Lower lobe of right lung (tissue), 2 donors: ENCODE data around the gene TRMO. TPM values are rescaled to one million over a fixed set of nuclear protein-coding genes. Genes with fewer than 3 reads are reported as not detected.

Source experiments
- ATAC-seq, 2 donors: fragments of 200-7000 bp; cut with Tn5 transposase; one replicate each; pipeline ENCODE4 v1.9.1; 2020 to 2022; ENCODE audit warnings: mild to moderate bottlenecking in 2 of 2, moderate library complexity in 2 of 2
- DNase-seq: peaks from one replicate; pipeline ENCODE4 v3.0.0-alpha.2; 2020
- H3K27ac ChIP-seq: fragments of 200-600 bp; one replicate; pipeline ENCODE4 v1.8.0; 2022
- H3K27me3 ChIP-seq: fragments of 200-600 bp; one replicate; pipeline ENCODE4 v1.8.0; 2022; ENCODE audit warnings: low read depth
- H3K36me3 ChIP-seq: fragments of 200-600 bp; one replicate; pipeline ENCODE4 v1.8.0; 2022; ENCODE audit warnings: mild to moderate bottlenecking
- H3K4me1 ChIP-seq: fragments of 200-600 bp; one replicate; pipeline ENCODE4 v1.8.0; 2022
- H3K4me3 ChIP-seq: fragments of 200-600 bp; one replicate; pipeline ENCODE4 v1.8.0; 2022; ENCODE audit warnings: mild to moderate bottlenecking
- H3K9me3 ChIP-seq: fragments of 200-600 bp; one replicate; pipeline ENCODE4 v1.8.0; 2022
- intact Hi-C: fragments of 100-400 bp; cut with DNase I; formaldehyde crosslinking; loops from one replicate; pipeline ENCODE4 v1.11.0; 2022
- total RNA-seq: library from RNA; stranded (reverse); fragmentation: NEBNext Ultra II Directional; extraction: Animal tissue kit (Norgen Biotek cat#: 25700); gene quantifications from one replicate; pipeline ENCODE4 v1.2.1, GENCODE V29; 2021
- TF ChIP-seq, protein P1 (sequence below): fragments of 200-600 bp; IDR thresholded peaks from one replicate; pipeline ENCODE4 v1.8.0; 2022; ENCODE audit warnings: antibody characterized with exemption, mild to moderate bottlenecking
- donor health status: DM: no; HTN: yes; CAD: no; lungs with severe emphysema.

Gene TRMO
- total RNA-seq, 1 donor from 2014 or later, result 18.8 TPM

DNA sequence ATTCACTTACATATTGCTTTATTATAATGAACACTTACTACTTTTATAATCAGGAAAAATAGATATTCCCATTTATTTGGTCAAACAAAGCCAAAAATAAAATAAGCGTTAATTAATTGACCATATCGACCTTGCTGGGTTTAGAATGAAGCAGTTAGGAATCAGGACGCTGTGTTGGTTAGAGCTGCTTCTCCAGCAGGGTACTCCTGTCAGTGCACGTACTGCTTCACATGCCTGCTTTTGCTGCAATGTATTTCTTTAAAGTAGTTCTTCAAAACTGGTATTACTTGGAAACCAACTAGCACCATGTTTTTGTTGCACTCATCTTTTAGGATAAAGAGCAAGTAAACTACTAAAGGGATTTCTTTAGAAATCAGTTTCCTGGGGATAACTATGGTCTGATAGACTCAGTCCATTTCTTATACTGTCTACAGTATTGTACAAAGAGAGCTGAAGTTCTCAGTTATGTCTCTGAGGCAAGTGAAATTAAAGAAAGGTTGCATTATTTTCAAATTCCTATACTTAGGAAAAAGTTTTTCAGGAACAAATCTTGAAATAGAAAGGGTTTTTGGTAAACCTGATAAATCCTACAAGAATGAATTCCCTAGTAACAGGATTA, 6.8 kb upstream of the TRMO start:
- TF ChIP-seq, protein P1, sequence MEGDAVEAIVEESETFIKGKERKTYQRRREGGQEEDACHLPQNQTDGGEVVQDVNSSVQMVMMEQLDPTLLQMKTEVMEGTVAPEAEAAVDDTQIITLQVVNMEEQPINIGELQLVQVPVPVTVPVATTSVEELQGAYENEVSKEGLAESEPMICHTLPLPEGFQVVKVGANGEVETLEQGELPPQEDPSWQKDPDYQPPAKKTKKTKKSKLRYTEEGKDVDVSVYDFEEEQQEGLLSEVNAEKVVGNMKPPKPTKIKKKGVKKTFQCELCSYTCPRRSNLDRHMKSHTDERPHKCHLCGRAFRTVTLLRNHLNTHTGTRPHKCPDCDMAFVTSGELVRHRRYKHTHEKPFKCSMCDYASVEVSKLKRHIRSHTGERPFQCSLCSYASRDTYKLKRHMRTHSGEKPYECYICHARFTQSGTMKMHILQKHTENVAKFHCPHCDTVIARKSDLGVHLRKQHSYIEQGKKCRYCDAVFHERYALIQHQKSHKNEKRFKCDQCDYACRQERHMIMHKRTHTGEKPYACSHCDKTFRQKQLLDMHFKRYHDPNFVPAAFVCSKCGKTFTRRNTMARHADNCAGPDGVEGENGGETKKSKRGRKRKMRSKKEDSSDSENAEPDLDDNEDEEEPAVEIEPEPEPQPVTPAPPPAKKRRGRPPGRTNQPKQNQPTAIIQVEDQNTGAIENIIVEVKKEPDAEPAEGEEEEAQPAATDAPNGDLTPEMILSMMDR, result no peak
- DNase-seq, result no peak
- H3K9me3 ChIP-seq, result no peaks in the 10 kb centered on the region
- H3K27me3 ChIP-seq, result no peaks in the 10 kb centered on the region
- no peak for ATAC-seq
- H3K27ac ChIP-seq, result no peak overlapping the region
- no peaks in the 10 kb centered on the region for H3K4me1 ChIP-seq
- no peaks in the 10 kb centered on the region for H3K36me3 ChIP-seq
- no peak overlapping the region for H3K4me3 ChIP-seq
- intact Hi-C loops, result loop anchor here (10.0 kb wide), 1 partner anchor 106 kb away; no protein-coding TSS in a partner anchor

DNA sequence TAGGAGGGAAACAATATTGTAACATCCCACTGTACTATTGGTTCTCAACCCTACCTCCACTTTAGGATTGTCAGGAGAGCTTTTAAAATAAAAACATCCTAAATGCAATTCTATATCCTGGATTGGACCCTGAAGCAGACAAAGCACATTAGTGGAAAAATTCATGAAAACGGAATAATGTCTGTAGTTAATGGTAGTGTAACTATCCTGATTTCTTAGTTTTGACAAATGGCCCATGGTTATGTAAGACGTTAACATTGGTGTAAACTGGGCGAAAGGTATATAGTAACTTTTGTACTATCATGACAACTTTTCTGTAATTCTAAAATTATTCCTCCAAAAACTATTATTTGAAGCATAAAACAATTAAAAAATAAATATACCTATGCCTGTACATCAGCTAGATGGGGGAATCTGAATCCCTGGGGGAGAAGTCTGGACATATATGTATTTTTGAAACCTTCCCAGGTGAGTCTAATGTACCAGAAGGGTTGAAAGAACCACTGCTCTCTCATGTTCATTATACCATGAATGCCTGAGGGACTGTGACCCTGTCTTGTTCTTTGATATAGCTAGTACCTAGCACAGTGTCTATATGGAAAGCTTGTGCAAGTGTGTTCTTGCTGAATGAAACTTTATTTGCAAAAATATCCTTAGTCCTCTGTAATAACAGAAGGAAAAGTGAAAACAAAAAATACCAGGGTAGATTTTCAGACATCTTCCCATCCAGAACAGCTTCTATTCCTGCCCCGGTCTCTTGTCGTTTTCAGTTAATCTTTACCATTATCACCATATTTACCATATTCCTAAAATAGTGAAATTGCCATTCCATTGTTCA, 3.4 kb upstream of the TRMO start:
- intact Hi-C loops, result loop anchor here (10.0 kb wide), 1 partner anchor 109 kb away; no protein-coding TSS in a partner anchor
- TF ChIP-seq, protein P1, result no peak
- no peak for ATAC-seq
- Histone ChIP-seq H3K36me3 (no peaks in the 10 kb centered on the region), H3K4me1 (peaks cover 10% of the 10 kb centered on the region), H3K9me3 (no peaks in the 10 kb centered on the region), H3K27ac (no peak overlapping the region), H3K4me3 (no peak overlapping the region), H3K27me3 (no peaks in the 10 kb centered on the region)
- DNase-seq, result no peak

DNA sequence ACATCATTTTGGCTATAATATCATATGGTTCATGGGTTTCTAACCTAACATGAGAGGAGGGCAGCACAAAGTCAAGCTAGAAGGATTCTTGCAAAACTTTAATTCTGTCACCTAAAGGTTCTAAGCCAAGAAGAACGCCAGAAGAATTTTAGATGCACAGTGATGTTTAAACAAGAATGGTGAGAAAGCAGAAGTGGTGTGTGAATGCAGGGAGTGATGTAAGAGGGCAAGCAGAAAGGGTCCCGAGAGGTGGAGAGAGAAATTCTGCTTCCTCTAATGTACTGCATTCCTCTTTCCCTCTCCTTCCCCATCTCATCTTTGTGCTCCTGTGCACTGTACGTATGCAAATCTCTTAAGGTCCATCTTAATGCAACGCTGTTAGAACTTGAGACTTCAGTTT, 2.1 kb upstream of the TRMO start:
- Histone ChIP-seq H3K27ac (no peak overlapping the region), H3K4me1 (peaks cover 21% of the 10 kb centered on the region), H3K4me3 (no peak overlapping the region), H3K27me3 (no peaks in the 10 kb centered on the region), H3K9me3 (no peaks in the 10 kb centered on the region), H3K36me3 (no peaks in the 10 kb centered on the region)
- ATAC-seq (no peak), DNase-seq (no peak)
- TF ChIP-seq, protein P1, result no peak
- intact Hi-C loops, result loop anchor here (10.0 kb wide), 1 partner anchor 110 kb away; no protein-coding TSS in a partner anchor

DNA sequence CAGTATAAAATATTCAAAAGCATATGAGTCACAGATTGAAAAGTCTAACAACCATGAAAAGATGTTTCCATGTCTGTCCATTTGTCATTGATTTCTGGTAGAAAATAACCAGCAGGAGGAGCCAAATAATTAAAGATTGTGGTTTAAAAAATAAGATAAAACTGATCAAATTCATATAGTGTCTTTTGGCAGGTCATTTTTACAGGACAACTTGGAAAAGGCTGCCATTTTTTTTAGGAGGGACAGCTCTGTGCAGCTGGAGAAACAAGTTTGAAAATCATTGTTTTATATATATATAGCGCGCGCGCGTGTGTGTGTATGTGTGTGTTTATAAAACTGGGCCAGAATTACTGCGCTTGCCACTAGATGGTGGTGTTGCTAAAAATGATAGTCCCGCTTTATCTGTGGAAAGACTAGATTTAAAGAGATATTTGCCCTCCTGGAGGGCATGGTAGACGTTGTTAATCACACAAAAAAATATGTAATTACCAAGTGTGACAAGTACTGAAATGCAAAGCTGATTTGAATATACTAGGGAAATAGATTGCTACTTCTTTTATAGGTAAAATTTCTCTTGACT, 1.3 kb upstream of the TRMO start:
- ATAC-seq, result peak; percentile 60 to 61
- intact Hi-C loops, result loop anchor here (10.0 kb wide), 1 partner anchor 111 kb away; no protein-coding TSS in a partner anchor
- peak overlapping the region; percentile 60 for H3K4me3 ChIP-seq
- peak overlapping the region; percentile 99 for H3K27ac ChIP-seq
- H3K27me3 ChIP-seq, result no peaks in the 10 kb centered on the region
- H3K36me3 ChIP-seq, result no peaks in the 10 kb centered on the region
- TF ChIP-seq, protein P1, result peak; percentile 76
- no peaks in the 10 kb centered on the region for H3K9me3 ChIP-seq
- DNase-seq, result peak; percentile 83
- peaks cover 25% of the 10 kb centered on the region for H3K4me1 ChIP-seq

DNA sequence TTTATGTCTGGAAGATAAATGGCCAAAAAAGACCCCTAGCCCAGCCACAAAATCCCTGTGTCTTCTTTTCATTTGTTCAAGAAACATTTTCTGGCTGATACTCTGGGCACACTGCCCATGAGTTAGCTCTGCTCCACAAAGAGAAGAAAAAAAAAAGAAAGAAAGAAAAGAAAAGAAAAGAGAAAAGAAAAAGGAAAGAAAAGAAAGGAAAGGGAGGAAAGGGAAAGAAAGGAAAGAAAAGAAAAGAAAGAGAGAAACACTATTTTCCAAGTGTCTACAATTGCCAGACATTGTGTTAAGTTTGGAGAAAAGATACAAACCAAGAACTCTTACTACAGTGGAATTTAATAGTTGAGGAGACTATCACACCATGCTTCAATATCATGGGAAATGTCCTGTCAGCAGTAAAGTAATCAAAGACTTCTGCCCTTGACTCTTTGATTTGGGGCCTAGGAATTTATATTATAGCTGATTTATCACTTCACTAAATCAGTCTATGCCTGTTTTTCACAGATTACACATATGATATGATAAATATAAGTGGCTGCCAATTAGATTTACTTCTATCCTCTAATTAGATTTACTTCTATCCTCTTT, 3.0 kb downstream of the TRMO start:
- Histone ChIP-seq H3K27ac (no peak overlapping the region), H3K4me3 (no peak overlapping the region), H3K36me3 (peaks cover 18% of the 10 kb centered on the region), H3K4me1 (peaks cover 28% of the 10 kb centered on the region), H3K27me3 (no peaks in the 10 kb centered on the region), H3K9me3 (no peaks in the 10 kb centered on the region)
- ATAC-seq (no peak), DNase-seq (no peak)
- intact Hi-C loops, result no loop called here
- TF ChIP-seq, protein P1, result no peak
